Activated CD4-positive, CD25-positive, alpha-beta regulatory T cell treated with anti-CD3 and anti-CD28 coated beads, Interleukin-2, amount 50 U/mL, for 16 hours (primary cell): Measurements from ENCODE around the gene PTRH1.

Experiments used
- DNase-seq: peaks from one replicate; pipeline ENCODE4 v3.0.0-alpha.2; 2020; ENCODE audit warnings: low read depth, low spot score

Gene PTRH1

GRCh38 chr9:127697575-127697974 lies 17.9 kb downstream of the PTRH1 start:
- DNase-seq = no peak

GRCh38 chr9:127694890-127695720 lies 20.4 kb downstream of the PTRH1 start:
- no peak for DNase-seq

GRCh38 chr9:127693697-127694096 lies 21.8 kb downstream of the PTRH1 start:
- no peak for DNase-seq

GRCh38 chr9:127693143-127693542 lies 22.3 kb downstream of the PTRH1 start:
- no peak for DNase-seq

GRCh38 chr9:127692071-127692470 lies 23.4 kb downstream of the PTRH1 start:
- DNase-seq = no peak

- no peak for DNase-seq
Measured at GRCh38 chr9:127690735-127691134, 24.7 kb downstream of the PTRH1 start.

- no peak for DNase-seq
Measured at GRCh38 chr9:127689329-127690000, 26.0 kb downstream of the PTRH1 start.

GRCh38 chr9:127686461-127687393 lies 28.7 kb downstream of the PTRH1 start:
- DNase-seq = no peak

GRCh38 chr9:127684576-127684975 lies 30.9 kb downstream of the PTRH1 start:
- no peak for DNase-seq

GRCh38 chr9:127683723-127684122 lies 31.7 kb downstream of the PTRH1 start:
- no peak for DNase-seq

GRCh38 chr9:127682351-127683136 lies 32.9 kb downstream of the PTRH1 start:
- no peak for DNase-seq

- DNase-seq = no peak
Measured at GRCh38 chr9:127680846-127681245, 34.6 kb downstream of the PTRH1 start.

- no peak for DNase-seq
Measured at GRCh38 chr9:127680226-127680625, 35.2 kb downstream of the PTRH1 start.

- DNase-seq = no peak
Measured at GRCh38 chr9:127679506-127679905, 36.0 kb downstream of the PTRH1 start.

- DNase-seq = no peak
Measured at GRCh38 chr9:127676638-127677037, 38.8 kb downstream of the PTRH1 start.

- no peak for DNase-seq
Measured at GRCh38 chr9:127673234-127673633, 42.2 kb downstream of the PTRH1 start.

- DNase-seq = no peak
Measured at GRCh38 chr9:127667906-127668305, 47.6 kb downstream of the PTRH1 start.

- DNase-seq = no peak
Measured at GRCh38 chr9:127667127-127667844, 48.2 kb downstream of the PTRH1 start.

- no peak for DNase-seq
Measured at GRCh38 chr9:127664678-127665507, 50.6 kb downstream of the PTRH1 start.

- DNase-seq = no peak
Measured at GRCh38 chr9:127664324-127664677, 51.2 kb downstream of the PTRH1 start.
